Measurements from ENCODE around the gene UQCC5. TPM values are rescaled to one million over a fixed set of nuclear protein-coding genes. Genes with fewer than 3 reads are reported as not detected.

UQCC5 gene
- total RNA-seq, 1 donor from 2014 or later: 2.0 TPM

DNA sequence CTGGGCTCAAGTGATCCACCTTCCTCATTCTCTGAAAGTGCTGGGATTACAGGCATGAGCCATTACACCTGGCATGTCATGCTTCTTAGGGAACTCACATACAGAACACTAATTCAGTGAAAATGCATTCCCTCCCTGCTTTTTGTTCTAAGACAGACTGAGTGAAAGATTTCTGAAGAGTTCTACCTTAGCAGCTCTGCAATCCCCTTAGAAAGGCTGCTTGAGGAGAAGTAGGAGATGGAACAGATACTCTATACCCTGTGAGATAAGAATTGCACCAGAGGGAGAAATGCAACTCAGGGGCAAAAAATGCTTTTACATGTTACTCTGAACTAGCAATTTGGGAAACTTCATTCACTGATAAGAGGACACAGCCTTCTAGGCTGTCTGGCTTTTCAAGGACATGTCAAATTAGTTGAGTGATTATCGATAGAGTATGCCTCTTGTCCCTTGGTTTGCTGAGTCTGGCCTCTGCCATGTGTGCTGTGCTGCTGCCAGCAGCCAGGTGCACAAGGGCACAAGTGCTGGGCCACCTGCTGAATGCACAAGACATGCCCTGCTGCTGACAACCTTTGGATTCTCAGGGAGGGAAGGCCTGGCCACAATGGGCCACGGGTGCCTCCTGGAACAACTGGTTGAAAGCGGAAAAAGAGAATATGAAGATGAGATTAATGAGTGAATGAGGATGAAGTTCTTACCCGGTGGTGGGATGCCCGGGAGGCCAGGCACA lies 17.8 kb downstream of the UQCC5 start:
- Histone ChIP-seq H3K27me3 (no peaks in the 10 kb centered on the region), H3K4me3 (no peak overlapping the region), H3K9me3 (ENCODE audit: low read depth) (no peaks in the 10 kb centered on the region), H3F3A (ENCODE audit: low read depth) (peaks cover 4% of the 10 kb centered on the region), H3K27ac (no peak overlapping the region), H3K9ac (no peak overlapping the region), H3K4me1 (no peaks in the 10 kb centered on the region), H4K20me1 (ENCODE audit: low read depth) (peaks cover 5% of the 10 kb centered on the region), H3K36me3 (no peaks in the 10 kb centered on the region), H3K79me2 (ENCODE audit: low read depth) (no peaks in the 10 kb centered on the region), H2AFZ (replicated peaks) (no peak overlapping the region), H3K4me2 (no peak overlapping the region)
- H3K4me1 Mint-ChIP-seq: peaks cover 4% of the 10 kb centered on the region
- H3K27ac Mint-ChIP-seq: no peak overlapping the region
- no peaks in the 10 kb centered on the region for H3K9me3 Mint-ChIP-seq
- H3K36me3 Mint-ChIP-seq: peaks cover 20% of the 10 kb centered on the region
- H3K4me3 Mint-ChIP-seq: no peak overlapping the region
- H3K27me3 Mint-ChIP-seq (ENCODE audit: insufficient read depth, low read depth): no peaks in the 10 kb centered on the region
- no peak for TF ChIP-seq EZH2 (IDR thresholded peaks at IDR 0.05)
- TF ChIP-seq, protein P1, sequence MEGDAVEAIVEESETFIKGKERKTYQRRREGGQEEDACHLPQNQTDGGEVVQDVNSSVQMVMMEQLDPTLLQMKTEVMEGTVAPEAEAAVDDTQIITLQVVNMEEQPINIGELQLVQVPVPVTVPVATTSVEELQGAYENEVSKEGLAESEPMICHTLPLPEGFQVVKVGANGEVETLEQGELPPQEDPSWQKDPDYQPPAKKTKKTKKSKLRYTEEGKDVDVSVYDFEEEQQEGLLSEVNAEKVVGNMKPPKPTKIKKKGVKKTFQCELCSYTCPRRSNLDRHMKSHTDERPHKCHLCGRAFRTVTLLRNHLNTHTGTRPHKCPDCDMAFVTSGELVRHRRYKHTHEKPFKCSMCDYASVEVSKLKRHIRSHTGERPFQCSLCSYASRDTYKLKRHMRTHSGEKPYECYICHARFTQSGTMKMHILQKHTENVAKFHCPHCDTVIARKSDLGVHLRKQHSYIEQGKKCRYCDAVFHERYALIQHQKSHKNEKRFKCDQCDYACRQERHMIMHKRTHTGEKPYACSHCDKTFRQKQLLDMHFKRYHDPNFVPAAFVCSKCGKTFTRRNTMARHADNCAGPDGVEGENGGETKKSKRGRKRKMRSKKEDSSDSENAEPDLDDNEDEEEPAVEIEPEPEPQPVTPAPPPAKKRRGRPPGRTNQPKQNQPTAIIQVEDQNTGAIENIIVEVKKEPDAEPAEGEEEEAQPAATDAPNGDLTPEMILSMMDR (IDR thresholded peaks at IDR 0.05): no peak
- DNase-seq (ENCODE audit: low spot score): no peak

DNA sequence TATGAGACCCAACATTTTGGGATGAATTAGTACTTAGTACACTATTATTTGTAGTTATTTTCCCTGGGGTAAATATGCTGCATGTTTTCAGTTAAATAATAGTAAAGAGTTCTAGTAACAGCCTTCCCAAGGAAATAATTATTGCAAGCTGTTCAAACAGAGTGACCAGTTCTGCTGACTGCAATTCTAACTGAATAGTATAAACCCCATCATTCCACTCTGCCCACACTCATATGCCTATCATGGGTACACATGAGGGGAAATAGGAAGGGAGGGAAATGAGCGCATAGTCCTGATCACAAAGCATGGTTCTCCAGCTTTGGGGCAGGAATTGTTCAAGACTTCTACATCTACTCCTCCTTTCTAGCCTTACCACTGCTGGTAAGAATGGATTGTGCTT lies 18.7 kb downstream of the UQCC5 start:
- no peak overlapping the region for H3K27ac ChIP-seq
- Mint-ChIP-seq H3K27me3 (ENCODE audit: insufficient read depth, low read depth) (no peaks in the 10 kb centered on the region), H3K27ac (no peak overlapping the region), H3K9me3 (no peaks in the 10 kb centered on the region), H3K4me1 (peaks cover 4% of the 10 kb centered on the region), H3K36me3 (peaks cover 28% of the 10 kb centered on the region), H3K4me3 (no peak overlapping the region)
- peaks cover 5% of the 10 kb centered on the region for H4K20me1 ChIP-seq (ENCODE audit: low read depth)
- H3F3A ChIP-seq (ENCODE audit: low read depth): peaks cover 4% of the 10 kb centered on the region
- DNase-seq (ENCODE audit: low spot score): no peak
- H3K36me3 ChIP-seq: no peaks in the 10 kb centered on the region
- no peak overlapping the region for H3K4me3 ChIP-seq
- no peak overlapping the region for H3K9ac ChIP-seq
- no peak overlapping the region for H2AFZ ChIP-seq (replicated peaks)
- H3K4me1 ChIP-seq: no peaks in the 10 kb centered on the region
- no peaks in the 10 kb centered on the region for H3K79me2 ChIP-seq (ENCODE audit: low read depth)
- no peak overlapping the region for H3K4me2 ChIP-seq
- no peaks in the 10 kb centered on the region for H3K27me3 ChIP-seq
- H3K9me3 ChIP-seq (ENCODE audit: low read depth): no peaks in the 10 kb centered on the region
- TF ChIP-seq EZH2phosphoT487 (IDR thresholded peaks at IDR 0.05) (no peak), EZH2 (IDR thresholded peaks at IDR 0.05) (no peak)
- TF ChIP-seq, protein P1 (IDR thresholded peaks at IDR 0.05): no peak

DNA sequence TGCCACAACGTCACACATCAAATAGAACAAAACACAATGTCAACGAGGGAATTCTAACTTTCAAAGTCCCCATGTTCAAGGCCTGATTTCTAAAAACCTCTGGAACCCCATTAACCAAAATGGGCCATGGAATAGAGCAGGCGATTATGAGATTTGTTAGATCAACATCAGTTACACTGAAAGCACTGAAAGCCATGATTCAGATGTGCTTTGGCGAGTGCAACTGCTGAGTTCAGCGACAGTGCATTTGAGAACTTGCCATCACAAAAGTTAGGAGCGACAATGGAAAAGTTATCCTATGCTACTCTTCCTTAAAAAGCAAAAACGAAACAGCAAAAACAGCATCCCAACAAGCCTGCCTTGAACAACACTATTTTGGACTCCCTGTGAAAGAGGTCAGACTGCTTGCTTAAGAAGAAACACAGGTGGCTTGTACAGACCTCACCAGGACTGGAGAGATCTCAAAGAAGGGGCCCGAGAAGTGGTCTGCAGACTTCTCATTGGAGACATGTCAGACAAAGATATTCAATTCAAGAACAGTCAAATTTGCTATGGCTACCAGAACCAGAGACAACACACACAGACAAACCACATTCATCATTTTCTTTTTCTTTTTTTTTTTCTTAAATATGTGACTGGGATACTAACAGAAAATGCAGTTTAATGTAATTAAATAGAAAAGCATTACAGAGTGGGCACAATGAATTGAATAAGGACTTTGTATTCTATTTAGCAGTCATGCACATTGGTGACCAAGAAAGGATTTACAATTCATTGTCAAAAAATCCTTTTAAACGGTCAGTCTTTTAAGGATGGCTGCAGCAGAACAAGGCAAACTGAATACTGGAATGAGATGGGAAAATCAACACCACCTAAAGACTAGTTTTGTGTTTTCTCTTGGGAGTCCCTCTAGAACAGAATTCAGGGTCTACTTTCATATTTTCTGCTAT lies 20.9 kb downstream of the UQCC5 start:
- Histone ChIP-seq H2AFZ (replicated peaks) (no peak overlapping the region), H3K27ac (no peak overlapping the region), H3K27me3 (no peaks in the 10 kb centered on the region), H4K20me1 (ENCODE audit: low read depth) (peaks cover 5% of the 10 kb centered on the region), H3K36me3 (peaks cover 11% of the 10 kb centered on the region), H3K9ac (no peak overlapping the region), H3K79me2 (ENCODE audit: low read depth) (no peaks in the 10 kb centered on the region), H3K4me2 (no peak overlapping the region), H3K9me3 (ENCODE audit: low read depth) (no peaks in the 10 kb centered on the region), H3K4me3 (no peak overlapping the region), H3F3A (ENCODE audit: low read depth) (peaks cover 4% of the 10 kb centered on the region), H3K4me1 (no peaks in the 10 kb centered on the region)
- DNase-seq (ENCODE audit: low spot score): no peak
- H3K4me1 Mint-ChIP-seq: peaks cover 4% of the 10 kb centered on the region
- H3K27ac Mint-ChIP-seq: no peak overlapping the region
- H3K9me3 Mint-ChIP-seq: no peaks in the 10 kb centered on the region
- H3K27me3 Mint-ChIP-seq (ENCODE audit: insufficient read depth, low read depth): no peaks in the 10 kb centered on the region
- peaks cover 30% of the 10 kb centered on the region for H3K36me3 Mint-ChIP-seq
- no peak overlapping the region for H3K4me3 Mint-ChIP-seq
- TF ChIP-seq, protein P1 (IDR thresholded peaks at IDR 0.05): no peak
- TF ChIP-seq EZH2 (IDR thresholded peaks at IDR 0.05): no peak

Measured in neural progenitor cell (in vitro differentiated cells).